Activated naive CD4-positive, alpha-beta T cell treated with Interleukin-2 at 50 U/mL for 16 hours (primary cell): ENCODE measurements around the gene FMNL3.

Experiments used
- DNase-seq: peaks from one replicate; pipeline ENCODE4 v3.0.0-alpha.2; 2020

FMNL3 gene

GRCh38 chr12:49674318-49674981, 32.8 kb downstream of the FMNL3 start:
- no peak for DNase-seq

GRCh38 chr12:49673446-49674317, 33.5 kb downstream of the FMNL3 start:
- DNase-seq: no peak

- no peak for DNase-seq
Measured at GRCh38 chr12:49672301-49673217, 34.6 kb downstream of the FMNL3 start.

- DNase-seq: peak; percentile 54
Measured at GRCh38 chr12:49671031-49671765, 36.0 kb downstream of the FMNL3 start.

GRCh38 chr12:49669796-49670195, 37.4 kb downstream of the FMNL3 start:
- no peak for DNase-seq

GRCh38 chr12:49667325-49668090, 39.7 kb downstream of the FMNL3 start:
- DNase-seq: no peak

GRCh38 chr12:49666176-49666575, 41.0 kb downstream of the FMNL3 start:
- DNase-seq: no peak

- DNase-seq: no peak
Measured at GRCh38 chr12:49665384-49665783, 41.8 kb downstream of the FMNL3 start.

- no peak for DNase-seq
Measured at GRCh38 chr12:49664591-49665239, 42.5 kb downstream of the FMNL3 start.

GRCh38 chr12:49664167-49664566, 43.0 kb downstream of the FMNL3 start:
- no peak for DNase-seq

GRCh38 chr12:49662998-49663843, 44.0 kb downstream of the FMNL3 start:
- DNase-seq: peak; percentile 60

- no peak for DNase-seq
Measured at GRCh38 chr12:49661746-49662145, 45.5 kb downstream of the FMNL3 start.

GRCh38 chr12:49661191-49661590, 46.0 kb downstream of the FMNL3 start:
- DNase-seq: peak; percentile 19

GRCh38 chr12:49659753-49660152, 47.5 kb downstream of the FMNL3 start:
- DNase-seq: no peak

- DNase-seq: no peak
Measured at GRCh38 chr12:49658276-49658675, 48.9 kb downstream of the FMNL3 start.

- no peak for DNase-seq
Measured at GRCh38 chr12:49655595-49656236, 51.5 kb downstream of the FMNL3 start.

- DNase-seq: no peak
Measured at GRCh38 chr12:49654715-49655114, 52.5 kb downstream of the FMNL3 start.

- no peak for DNase-seq
Measured at GRCh38 chr12:49652921-49653520, 54.2 kb downstream of the FMNL3 start.

- no peak for DNase-seq
Measured at GRCh38 chr12:49651855-49652254, 55.4 kb downstream of the FMNL3 start.
